ENCODE data around the gene MAST2. TPM values are rescaled to one million over a fixed set of nuclear protein-coding genes. Genes with fewer than 3 reads are reported as not detected.

MAST2 gene
- total and polyA plus RNA-seq, 9 of the 15 experiments (the other 6 are each of a cell fraction or from before 2014, with no cell fraction given), result 0.73 to 32.0 (median 17.8) TPM

DNA sequence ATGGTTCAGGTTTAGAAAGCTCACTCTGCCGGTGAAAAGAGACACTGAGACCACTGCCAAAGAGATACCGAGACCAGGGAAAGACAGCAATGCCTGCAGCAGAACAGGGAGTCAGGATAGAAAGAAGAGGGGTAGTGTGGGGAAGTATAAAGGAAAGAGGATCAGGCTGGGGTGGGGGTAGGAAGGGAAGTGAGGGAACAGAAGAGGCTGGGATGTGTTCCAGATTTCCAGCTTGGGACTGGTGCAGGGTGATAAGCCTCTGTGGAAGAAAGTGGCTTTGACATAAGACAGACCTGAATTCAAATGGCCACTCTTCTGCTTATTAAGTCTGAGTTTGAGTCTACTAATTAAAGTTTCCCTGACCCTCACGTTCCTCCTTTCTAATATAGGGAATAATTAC lies 223.1 kb downstream of the MAST2 start (continued):
- TF ChIP-seq, protein P1, sequence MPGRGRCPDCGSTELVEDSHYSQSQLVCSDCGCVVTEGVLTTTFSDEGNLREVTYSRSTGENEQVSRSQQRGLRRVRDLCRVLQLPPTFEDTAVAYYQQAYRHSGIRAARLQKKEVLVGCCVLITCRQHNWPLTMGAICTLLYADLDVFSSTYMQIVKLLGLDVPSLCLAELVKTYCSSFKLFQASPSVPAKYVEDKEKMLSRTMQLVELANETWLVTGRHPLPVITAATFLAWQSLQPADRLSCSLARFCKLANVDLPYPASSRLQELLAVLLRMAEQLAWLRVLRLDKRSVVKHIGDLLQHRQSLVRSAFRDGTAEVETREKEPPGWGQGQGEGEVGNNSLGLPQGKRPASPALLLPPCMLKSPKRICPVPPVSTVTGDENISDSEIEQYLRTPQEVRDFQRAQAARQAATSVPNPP (IDR thresholded peaks at IDR 0.05; ENCODE audit: borderline replicate concordance, insufficient read depth, insufficient read length), result no peak
- TF ChIP-seq, protein P2, sequence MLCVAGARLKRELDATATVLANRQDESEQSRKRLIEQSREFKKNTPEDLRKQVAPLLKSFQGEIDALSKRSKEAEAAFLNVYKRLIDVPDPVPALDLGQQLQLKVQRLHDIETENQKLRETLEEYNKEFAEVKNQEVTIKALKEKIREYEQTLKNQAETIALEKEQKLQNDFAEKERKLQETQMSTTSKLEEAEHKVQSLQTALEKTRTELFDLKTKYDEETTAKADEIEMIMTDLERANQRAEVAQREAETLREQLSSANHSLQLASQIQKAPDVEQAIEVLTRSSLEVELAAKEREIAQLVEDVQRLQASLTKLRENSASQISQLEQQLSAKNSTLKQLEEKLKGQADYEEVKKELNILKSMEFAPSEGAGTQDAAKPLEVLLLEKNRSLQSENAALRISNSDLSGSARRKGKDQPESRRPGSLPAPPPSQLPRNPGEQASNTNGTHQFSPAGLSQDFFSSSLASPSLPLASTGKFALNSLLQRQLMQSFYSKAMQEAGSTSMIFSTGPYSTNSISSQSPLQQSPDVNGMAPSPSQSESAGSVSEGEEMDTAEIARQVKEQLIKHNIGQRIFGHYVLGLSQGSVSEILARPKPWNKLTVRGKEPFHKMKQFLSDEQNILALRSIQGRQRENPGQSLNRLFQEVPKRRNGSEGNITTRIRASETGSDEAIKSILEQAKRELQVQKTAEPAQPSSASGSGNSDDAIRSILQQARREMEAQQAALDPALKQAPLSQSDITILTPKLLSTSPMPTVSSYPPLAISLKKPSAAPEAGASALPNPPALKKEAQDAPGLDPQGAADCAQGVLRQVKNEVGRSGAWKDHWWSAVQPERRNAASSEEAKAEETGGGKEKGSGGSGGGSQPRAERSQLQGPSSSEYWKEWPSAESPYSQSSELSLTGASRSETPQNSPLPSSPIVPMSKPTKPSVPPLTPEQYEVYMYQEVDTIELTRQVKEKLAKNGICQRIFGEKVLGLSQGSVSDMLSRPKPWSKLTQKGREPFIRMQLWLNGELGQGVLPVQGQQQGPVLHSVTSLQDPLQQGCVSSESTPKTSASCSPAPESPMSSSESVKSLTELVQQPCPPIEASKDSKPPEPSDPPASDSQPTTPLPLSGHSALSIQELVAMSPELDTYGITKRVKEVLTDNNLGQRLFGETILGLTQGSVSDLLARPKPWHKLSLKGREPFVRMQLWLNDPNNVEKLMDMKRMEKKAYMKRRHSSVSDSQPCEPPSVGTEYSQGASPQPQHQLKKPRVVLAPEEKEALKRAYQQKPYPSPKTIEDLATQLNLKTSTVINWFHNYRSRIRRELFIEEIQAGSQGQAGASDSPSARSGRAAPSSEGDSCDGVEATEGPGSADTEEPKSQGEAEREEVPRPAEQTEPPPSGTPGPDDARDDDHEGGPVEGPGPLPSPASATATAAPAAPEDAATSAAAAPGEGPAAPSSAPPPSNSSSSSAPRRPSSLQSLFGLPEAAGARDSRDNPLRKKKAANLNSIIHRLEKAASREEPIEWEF (CRISPR knock-in tag; IDR thresholded peaks at IDR 0.05), result no peak
- TF ChIP-seq ZNF518B (CRISPR knock-in tag; IDR thresholded peaks at IDR 0.05) (no peak), ARID1B (IDR thresholded peaks at IDR 0.05) (peak; percentile 77), CCAR2 (IDR thresholded peaks at IDR 0.05; ENCODE audit: low read depth, low read length) (no peak)
